ENCODE results near the gene DQX1. TPM values are rescaled to one million over a fixed set of nuclear protein-coding genes. Genes with fewer than 3 reads are reported as not detected.

Gene DQX1
- total and polyA plus RNA-seq, 9 of the 15 experiments (the other 6 are each of a cell fraction or from before 2014, with no cell fraction given), result 0.04 to 0.38 (median 0.18) TPM; not detected in 1

DNA sequence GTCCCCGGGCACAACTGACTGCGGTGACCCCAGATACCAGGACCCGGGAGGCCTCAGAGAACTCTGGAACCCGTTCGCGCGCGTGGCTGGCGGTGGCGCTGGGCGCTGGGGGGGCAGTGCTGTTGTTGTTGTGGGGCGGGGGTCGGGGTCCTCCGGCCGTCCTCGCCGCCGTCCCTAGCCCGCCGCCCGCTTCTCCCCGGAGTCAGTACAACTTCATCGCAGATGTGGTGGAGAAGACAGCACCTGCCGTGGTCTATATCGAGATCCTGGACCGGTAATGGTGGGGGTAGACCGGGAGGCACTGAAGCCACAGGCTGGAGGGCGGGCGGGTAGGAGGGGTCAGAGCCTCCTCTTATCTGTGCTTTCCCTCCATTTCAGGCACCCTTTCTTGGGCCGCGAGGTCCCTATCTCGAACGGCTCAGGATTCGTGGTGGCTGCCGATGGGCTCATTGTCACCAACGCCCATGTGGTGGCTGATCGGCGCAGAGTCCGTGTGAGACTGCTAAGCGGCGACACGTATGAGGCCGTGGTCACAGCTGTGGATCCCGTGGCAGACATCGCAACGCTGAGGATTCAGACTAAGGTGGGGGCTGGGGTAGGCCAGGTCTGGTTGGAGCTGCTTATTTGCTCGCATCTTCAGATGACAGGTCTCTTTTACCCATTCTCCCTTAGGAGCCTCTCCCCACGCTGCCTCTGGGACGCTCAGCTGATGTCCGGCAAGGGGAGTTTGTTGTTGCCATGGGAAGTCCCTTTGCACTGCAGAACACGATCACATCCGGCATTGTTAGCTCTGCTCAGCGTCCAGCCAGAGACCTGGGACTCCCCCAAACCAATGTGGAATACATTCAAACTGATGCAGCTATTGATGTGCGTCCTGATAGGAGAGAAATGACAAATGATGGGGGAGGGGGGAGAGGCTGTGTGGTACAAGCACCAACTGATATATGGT is 4.5 kb upstream of the DQX1 start (continued):
- TF ChIP-seq, protein P1, sequence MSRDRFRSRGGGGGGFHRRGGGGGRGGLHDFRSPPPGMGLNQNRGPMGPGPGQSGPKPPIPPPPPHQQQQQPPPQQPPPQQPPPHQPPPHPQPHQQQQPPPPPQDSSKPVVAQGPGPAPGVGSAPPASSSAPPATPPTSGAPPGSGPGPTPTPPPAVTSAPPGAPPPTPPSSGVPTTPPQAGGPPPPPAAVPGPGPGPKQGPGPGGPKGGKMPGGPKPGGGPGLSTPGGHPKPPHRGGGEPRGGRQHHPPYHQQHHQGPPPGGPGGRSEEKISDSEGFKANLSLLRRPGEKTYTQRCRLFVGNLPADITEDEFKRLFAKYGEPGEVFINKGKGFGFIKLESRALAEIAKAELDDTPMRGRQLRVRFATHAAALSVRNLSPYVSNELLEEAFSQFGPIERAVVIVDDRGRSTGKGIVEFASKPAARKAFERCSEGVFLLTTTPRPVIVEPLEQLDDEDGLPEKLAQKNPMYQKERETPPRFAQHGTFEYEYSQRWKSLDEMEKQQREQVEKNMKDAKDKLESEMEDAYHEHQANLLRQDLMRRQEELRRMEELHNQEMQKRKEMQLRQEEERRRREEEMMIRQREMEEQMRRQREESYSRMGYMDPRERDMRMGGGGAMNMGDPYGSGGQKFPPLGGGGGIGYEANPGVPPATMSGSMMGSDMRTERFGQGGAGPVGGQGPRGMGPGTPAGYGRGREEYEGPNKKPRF (IDR thresholded peaks at IDR 0.05; ENCODE audit: low read depth, low read length), result no peak
- TF ChIP-seq ZNF41 (CRISPR knock-in tag; conservative IDR thresholded peaks at IDR 0.05) (no peak), TAF7 (tag; IDR thresholded peaks at IDR 0.05) (no peak), ZFP36 (IDR thresholded peaks at IDR 0.05; ENCODE audit: low read depth, low read length, partially characterized antibody) (peak; percentile 44), ARID2 (IDR thresholded peaks at IDR 0.05) (no peak), FUS (optimal IDR thresholded peaks at IDR 0.05; ENCODE audit: low read depth, low read length) (no peak), NFATC3 (IDR thresholded peaks at IDR 0.05) (no peak), HNRNPUL1 (IDR thresholded peaks at IDR 0.05; ENCODE audit: low read length) (no peak), HNRNPK (IDR thresholded peaks at IDR 0.05; ENCODE audit: low read depth, low read length, poor library complexity, severe bottlenecking) (no peak), RHOXF2B (CRISPR knock-in tag; conservative IDR thresholded peaks at IDR 0.05) (no peak), COPS2 (conservative IDR thresholded peaks at IDR 0.05) (no peak), ZNF830 (CRISPR knock-in tag; IDR thresholded peaks at IDR 0.05) (0 out of 2 replicates have a peak, but pooled peaks have one; percentile 58), ZFP1 (CRISPR knock-in tag; IDR thresholded peaks at IDR 0.05) (no peak), KLF6 (CRISPR knock-in tag; IDR thresholded peaks at IDR 0.05; ENCODE audit: borderline replicate concordance) (no peak), GATAD2A (IDR thresholded peaks at IDR 0.05) (0 out of 2 replicates have a peak, but pooled peaks have one; percentile 45)
- TF ChIP-seq, protein P2, sequence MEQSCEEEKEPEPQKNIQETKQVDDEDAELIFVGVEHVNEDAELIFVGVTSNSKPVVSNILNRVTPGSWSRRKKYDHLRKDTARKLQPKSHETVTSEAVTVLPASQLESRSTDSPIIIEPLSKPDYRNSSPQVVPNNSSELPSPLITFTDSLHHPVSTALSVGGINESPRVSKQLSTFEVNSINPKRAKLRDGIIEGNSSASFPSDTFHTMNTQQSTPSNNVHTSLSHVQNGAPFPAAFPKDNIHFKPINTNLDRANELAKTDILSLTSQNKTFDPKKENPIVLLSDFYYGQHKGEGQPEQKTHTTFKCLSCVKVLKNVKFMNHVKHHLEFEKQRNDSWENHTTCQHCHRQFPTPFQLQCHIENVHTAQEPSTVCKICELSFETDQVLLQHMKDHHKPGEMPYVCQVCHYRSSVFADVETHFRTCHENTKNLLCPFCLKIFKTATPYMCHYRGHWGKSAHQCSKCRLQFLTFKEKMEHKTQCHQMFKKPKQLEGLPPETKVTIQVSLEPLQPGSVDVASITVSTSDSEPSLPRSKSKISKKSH (CRISPR knock-in tag; IDR thresholded peaks at IDR 0.05), result no peak
- TF ChIP-seq, protein P3, sequence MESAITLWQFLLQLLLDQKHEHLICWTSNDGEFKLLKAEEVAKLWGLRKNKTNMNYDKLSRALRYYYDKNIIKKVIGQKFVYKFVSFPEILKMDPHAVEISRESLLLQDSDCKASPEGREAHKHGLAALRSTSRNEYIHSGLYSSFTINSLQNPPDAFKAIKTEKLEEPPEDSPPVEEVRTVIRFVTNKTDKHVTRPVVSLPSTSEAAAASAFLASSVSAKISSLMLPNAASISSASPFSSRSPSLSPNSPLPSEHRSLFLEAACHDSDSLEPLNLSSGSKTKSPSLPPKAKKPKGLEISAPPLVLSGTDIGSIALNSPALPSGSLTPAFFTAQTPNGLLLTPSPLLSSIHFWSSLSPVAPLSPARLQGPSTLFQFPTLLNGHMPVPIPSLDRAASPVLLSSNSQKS (CRISPR knock-in tag; IDR thresholded peaks at IDR 0.05), result no peak

Measured in K562 (cell line).